ENCODE results near the gene IFIT5.

DNA sequence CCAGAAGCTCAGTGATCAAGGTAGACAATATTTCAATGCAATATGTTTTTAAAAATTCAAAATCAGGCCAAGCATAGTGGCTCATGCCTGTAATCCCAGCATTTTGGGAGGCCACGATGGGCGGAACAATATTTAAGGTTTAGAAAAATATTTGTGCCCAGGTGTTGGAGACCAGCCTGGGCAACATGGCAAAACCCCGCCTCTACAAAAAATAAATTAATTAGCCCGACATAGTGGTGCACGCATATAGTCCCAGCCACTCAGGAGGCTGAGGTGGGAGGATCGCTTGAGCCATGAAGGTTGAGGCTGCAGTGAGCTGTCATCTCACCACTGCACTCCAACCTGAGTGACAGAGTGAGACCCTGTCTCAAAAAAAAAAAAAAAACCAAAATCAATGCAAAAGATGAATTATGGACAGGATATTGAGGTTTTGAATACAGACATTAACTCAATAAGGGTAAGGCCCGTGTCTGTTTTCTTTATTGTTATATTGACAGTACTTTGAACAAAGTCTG lies 913 bp upstream of the IFIT5 start:
- no peak for TF ChIP-seq CTCF (IDR thresholded peaks at IDR 0.05; ENCODE audit: low read depth, low read length)
- no peak for TF ChIP-seq EZH2phosphoT487 (IDR thresholded peaks at IDR 0.05; ENCODE audit: low read depth)

Measured in OCI-LY3 (cell line).